T follicular helper cell (primary cell): ENCODE data around the gene AAGAB.
"Not testable (repeated sequence)": the region's sequence is repeated elsewhere in the genome, so short reads cannot be mapped to it uniquely, and the experiment has no call there.

Experiments
- DNase-seq: peaks from one replicate; pipeline ENCODE4 v3.0.0-alpha.2; 2020; ENCODE audit warnings: low read depth

AAGAB gene

GRCh38 chr15:67172172-67172571 is 82.3 kb downstream of the AAGAB start:
- no peak for DNase-seq

DNA sequence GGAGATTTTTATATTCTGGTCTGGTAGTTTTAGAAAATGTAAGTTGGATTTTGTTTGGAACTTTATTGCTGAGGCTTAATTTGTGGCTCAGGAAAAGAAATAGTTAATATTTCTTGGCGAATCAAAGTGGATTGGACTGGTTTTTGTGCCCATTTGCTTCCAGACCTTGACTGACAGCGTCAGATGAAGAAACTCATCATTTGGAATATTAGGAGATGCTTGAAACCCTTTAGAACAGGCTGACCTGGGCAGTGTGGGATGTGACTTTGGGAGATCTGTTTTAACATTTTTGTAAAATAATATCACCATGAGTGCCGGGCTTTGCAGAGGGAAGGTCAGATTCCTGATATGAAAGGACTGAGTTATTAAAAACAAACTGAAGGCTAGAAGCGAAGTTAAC is 83.0 kb downstream of the AAGAB start:
- no peak for DNase-seq

DNA sequence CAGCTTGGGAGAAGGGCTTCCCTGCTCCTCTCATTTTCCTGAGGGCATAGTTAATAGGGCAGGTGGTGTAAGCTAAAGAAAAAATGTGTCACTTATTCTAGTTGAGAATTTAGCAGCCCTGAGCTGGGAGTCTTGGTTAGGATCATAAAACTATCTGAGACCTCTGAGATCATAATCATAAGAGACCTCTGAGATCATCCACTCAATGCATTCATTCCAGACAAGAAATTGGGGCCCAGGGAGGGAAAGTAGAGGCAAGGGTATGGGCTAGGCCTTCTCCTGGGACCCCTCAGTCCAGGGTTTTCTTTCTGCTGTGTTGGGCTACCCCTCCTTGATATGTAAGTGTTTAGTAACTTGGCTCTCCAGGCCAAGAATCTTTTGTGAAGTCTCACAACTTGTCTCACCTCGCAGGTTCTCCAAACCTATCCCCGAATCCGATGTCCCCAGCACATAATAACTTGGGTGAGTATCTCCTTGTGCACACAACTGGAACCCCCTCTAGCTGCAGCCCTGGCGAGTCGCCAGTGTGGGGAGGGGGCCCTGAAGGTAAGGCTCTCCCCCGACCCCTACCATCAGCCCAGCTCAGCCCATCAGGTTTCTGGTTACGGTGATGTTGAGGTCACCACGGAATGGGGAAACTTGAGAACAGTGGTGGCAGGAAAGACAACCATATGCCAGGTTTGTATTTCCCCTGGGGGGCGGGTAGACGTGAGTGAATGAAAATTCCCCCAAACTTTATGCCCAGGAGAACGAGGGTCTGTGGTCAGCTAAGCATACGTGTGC is 84.1 kb downstream of the AAGAB start:
- DNase-seq, result no peak

DNA sequence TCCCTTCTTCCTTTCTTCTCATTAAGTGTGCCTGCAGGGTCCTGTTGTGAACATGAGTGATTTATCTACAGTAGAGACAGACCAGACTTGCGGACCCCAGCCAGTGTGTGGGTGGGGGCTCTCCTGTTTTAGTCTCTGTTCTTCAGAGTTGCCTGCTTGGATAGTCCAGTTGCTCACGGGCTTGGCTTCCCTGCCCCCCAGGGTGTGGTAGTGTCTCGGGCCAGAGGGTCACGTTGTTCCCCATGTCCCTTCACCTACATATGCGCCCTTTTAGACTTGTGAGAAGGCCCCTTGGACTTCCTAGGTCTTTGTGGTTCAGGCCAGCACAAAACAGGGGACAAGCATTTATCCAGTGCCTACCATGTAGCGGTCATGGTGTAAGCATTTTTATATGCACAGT is 85.8 kb downstream of the AAGAB start:
- no peak for DNase-seq

DNA sequence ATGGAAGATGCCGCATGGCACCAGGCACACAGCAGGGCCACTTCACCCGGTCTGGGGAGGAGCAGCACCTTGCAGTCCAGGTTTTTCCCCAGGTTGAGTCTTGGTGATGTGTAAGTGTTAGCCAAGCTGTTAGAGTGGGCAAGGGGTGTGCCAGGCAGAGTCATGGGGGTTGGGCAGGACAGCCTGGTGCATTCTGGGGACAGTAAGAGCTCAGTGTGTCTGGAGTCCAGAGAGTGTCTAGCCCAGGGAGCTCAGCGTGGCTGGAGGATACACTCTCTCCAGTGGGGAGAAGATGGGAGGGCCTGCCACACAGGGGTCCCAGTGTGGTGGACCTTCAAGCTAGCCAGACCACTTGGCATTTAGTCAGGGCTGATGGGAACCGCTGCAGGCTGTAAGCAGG is 87.4 kb downstream of the AAGAB start:
- DNase-seq, result no peak

DNA sequence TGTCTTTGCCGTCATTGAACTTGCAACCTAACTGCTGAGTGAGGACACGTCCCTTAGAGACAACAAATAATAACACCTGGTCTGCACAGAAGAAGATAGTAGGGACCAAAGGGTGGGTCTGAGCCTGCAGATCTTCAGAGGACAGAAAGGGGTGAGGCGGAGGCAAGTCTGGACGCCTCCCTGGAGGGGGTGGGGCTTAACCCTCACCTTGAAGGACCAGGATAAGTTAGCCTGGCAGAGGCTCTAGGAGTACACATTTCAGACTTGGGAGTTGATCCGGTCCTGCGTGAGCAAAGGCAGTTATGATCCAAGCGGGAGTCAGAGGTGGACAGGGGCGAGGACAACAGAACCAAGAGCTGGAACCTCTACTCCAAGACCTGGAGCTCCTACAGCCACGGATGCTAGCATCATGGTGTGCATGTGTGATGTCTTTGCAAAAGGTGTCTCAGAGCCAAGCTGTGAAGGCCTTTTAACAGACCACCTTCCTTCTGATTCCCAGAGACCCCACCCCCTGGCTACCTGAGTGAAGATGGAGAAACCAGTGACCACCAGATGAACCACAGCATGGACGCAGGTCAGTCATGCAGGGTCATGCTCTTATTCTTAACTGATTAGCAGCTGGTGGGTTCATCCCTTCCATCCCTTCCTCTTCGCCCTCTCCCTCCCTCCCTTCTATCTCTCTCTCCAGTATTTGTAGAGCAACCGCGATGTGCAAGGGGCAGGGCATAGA is 88.0 kb downstream of the AAGAB start:
- DNase-seq, result no peak

DNA sequence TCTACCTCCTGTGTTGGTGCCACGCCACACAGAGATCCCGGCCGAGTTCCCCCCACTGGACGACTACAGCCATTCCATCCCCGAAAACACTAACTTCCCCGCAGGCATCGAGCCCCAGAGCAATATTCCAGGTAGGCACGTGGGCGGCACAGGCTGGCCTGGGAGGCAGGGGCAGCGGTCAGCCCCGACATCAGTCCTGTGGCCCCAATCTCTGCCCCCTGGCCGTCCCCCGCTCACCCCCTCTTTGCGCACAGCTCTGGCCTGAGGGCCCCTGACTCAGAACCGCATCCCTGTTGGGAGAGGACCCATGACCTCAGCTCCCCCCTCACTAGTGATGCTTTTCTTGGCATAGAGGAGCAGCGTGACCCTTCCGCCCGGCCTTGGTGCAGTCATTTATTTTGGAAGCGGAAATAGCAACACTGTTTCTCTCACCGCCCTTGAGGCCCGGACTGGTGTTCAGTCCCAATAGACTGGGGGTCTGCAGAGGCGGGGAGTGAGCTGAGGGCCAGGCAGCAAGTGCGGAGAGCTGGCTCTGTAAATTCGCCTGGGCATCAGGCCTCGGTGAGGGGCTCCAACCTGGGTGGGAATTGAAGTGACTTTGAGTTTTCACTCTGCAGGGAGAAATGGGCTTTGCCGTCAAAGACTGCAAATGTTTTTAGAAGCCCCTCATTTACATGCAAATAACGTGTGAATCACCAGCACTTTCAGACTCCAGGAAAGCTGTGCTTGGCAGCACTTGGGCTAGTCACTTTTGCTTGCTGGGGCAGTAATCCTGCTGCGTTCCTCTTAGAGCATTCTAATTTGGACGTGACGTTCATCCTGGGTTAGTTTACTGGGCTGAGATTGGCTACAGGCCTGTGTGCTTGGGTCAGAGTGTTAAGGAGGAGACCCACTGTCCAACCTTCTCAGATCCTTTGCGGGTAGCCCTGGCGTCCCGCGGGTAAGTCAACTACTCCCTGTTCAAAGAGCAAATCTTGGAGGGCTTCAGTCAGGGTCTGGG is 88.9 kb downstream of the AAGAB start:
- no peak for DNase-seq

DNA sequence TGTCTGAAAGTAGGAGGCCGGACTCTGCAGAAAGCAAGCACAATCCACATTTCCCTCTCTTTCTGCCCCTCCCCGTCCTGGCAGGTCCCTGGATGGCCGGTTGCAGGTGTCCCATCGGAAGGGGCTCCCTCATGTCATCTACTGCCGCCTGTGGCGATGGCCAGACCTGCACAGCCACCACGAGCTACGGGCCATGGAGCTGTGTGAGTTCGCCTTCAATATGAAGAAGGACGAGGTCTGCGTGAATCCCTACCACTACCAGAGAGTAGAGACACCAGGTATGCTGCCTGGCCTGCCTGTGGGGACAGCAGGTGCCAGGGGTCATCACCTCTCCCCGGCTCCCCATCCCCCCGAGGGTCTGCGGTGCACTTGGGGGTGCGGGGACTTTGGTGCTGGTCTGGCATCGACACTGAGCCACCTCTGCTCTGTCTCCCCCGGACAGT is 89.6 kb downstream of the AAGAB start:
- no peak for DNase-seq

- no peak for DNase-seq
These were observed 90.1 kb downstream of the AAGAB start for GRCh38 chr15:67164401-67164791.

DNA sequence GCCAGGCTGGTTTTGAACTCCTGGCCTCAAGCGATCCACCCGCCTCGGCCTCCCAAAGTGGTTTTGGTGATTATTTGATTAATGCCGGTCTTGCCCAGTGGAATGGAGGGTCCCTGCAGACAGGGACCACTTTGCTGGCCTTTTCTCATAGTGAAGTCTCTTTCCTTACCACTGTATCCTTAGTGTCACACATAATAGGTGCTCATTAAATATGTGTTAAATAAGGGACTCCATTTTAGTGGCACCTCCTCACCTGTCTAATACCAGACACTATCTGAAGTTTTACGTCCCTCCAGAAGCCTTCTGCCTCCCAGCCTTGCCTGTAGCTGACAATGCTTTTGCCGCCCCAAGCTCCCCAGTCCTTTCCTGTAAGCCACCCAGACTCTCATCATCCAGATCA is 91.3 kb downstream of the AAGAB start:
- no peak for DNase-seq

DNA sequence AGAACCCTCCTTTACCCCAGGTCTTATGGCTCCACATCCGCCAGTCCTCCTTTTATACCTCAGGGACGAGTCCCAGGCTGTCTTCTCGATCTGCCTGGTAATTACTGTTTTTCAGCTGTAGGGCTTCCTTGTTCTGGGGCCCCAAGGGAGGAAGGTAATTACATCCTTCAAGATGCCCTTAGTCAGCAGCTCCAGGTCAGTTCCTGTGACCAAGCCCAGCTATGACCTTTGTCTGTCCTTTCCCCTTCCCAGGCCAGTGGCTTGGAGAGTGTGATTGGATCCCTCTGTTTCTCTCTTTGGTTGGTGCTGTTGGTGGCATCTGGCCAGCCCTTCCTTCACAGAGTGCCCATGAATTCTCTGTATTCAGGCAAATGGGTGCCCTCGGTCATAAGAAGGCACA is 92.6 kb downstream of the AAGAB start:
- DNase-seq, result no peak

- DNase-seq, result no peak
These were observed 93.0 kb downstream of the AAGAB start for GRCh38 chr15:67161412-67161811.

DNA sequence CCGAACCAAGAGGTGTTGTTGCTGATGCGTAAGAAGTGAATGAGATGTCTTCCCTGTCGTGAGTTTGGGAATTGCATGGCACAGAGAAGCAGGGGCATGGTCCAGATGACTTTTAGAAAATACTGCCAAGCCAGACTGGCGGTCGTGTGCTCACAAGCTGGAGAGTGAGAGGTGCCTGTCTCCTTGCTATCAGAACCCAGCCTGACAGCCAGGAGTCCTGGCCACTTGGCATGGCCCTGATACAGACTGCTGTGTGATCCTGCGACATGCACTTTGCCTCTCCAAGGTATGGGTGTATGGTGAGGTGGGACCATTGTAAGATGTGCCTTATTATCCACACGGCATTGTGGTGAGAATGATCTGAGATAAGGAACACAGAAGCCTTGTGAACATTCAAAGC is 96.1 kb downstream of the AAGAB start:
- DNase-seq, result no peak

DNA sequence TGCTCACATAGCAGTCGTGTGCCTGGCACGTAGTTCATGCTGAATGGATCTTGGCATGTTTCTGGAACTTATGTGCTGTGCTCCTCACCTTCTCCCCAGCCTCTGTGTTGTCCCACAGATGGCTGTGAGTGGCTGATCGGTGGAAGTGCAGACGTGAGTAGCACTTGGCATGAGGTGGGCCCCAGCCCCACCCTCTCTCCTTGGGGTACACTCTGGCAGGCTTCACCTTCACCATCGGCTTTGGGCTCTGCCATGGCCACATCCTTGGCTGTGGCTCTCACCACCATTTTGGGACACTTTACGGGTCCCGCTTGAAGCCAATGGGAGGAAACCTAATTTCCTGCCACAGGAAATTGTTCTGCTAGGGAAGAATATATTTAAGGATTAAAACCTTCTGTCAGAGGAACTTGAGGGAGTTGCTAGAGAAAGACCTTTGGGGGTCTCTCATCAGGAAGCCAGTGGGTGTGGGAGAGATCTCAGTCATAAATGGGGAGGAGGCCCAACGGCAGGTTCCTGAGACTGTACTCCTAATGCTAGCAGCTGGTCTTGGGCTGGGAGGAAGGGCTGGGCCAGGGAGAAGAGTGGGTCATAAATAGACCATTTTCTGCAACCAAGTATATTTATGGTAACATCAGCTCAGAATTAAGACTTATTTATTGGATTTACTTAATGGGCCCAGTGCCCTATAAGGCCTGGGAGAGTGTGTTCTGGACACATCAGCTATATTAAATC is 96.8 kb downstream of the AAGAB start:
- DNase-seq, result no peak

- no peak for DNase-seq
These were observed 97.6 kb downstream of the AAGAB start for GRCh38 chr15:67156834-67157233.

- DNase-seq, result no peak
These were observed 98.0 kb downstream of the AAGAB start for GRCh38 chr15:67156426-67156825.

DNA sequence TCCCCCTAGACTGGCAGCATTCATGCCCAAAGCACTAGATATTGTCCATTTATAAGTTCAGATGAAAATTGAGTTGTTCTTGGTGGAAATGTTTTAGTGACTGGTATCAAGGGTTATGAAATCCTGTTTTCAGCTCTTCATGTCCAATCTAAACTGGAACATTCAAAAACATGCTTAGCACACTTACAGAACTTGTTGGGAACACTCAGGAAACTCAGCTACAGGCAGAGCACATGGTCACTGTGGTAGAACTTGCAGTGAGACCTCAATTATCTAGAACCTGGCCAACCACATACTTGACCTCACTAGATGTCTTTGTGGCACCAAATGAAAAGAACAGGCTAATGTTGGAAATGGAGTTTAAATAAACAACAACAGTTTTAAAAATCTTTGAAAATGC is 100.2 kb downstream of the AAGAB start:
- no peak for DNase-seq

GRCh38 chr15:67153044-67153443 is 101.4 kb downstream of the AAGAB start:
- DNase-seq, result not testable (repeated sequence)

DNA sequence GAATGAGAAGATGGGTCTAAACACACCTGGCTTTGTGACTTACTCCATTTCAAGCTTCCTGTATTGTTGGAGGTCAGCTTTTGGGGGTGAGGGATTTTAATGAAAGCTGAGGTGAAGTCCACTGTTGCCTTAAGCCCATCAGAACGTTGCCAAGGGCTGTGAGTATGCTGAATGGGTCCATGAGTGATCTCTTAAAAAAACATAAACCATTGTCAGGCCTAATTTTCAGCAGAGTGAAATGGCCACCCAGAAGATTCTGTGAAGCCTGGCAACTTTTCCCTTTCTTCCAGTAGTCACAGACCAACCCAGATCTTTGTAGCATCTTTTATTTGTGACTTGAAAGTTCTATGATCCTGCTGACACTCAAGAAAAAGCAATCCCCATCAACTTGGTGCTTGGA is 102.0 kb downstream of the AAGAB start:
- no peak for DNase-seq
